Measurements from ENCODE around the gene OR2A1. TPM values are rescaled to one million over a fixed set of nuclear protein-coding genes. Genes with fewer than 3 reads are reported as not detected.
"Not testable (repeated sequence)": the region's sequence is repeated elsewhere in the genome, so short reads cannot be mapped to it uniquely, and the experiment has no call there.

Gene OR2A1
- polyA plus RNA-seq, 4 donors, result 0.27 to 1.1 (median 0.79) TPM; not detected in 1

DNA sequence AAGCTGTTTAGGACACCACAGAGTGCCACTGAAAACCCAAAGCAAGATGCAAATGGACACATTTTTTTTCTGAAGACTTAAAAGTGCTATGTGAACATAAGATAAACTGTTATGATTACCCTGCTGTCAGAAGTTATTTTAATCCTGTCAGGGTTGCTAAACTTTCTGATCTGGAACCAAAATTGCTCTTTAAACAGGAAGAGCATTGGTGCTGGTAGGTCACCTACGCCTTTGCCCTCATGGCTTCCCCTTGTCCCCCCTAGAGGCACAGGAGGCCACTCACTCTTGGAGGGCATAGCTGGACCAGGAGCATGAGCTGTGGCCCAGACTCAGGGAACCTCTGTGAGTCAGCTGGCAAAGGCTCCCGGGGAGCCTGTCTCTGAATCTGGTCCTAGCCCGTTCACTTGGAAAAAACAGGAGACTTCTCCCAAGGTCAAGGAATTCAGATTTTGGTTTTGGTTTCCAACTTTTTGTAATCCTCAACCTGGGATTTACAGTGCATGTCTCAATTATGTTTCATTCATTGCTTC is 9.5 kb downstream of the OR2A1 start:
- not testable (repeated sequence) for DNase-seq (ENCODE audit: low read depth in 4 of 4, low spot score in 3 of 4)

DNA sequence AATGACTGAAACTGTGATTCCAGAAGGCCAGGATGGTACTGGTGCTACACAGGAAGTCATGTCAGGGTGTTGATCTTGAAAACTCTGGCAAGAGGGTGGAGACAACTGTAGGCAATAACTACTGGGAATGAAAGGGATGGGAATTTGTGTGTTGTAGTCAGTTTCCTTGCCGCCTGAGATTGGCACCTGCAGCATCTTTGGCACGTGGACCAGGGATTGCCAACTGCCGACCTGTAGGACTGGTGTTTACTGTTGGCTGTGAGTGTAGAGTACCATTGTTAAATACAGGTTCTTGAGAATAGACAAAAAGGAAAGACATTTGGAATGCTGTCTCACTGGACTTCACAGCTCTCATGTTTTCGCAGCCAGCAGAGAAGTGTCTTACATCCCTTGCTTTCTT is 11.1 kb downstream of the OR2A1 start:
- DNase-seq (ENCODE audit: low read depth in 4 of 4, low spot score in 3 of 4), result not testable (repeated sequence)

DNA sequence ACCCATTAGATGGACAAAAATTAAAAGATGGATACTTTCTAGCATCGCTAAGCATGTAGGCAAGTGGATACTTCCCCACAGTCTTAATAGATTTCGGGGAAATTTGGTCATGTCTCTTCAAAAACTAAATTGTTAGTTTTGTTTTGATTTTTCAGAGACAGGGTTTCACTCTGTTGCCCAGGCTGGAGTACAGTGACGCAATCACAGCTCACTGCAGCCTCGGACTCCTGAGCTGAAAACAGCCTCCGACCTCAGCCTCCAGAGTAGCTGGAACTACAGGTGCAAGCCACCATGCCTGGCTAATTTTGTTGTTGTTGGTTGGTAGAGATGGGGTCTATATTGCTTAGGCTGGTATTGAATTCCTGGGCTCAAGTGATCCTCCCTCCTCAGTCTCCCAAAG is 13.6 kb downstream of the OR2A1 start:
- DNase-seq (ENCODE audit: low read depth in 4 of 4, low spot score in 3 of 4), result not testable (repeated sequence)

DNA sequence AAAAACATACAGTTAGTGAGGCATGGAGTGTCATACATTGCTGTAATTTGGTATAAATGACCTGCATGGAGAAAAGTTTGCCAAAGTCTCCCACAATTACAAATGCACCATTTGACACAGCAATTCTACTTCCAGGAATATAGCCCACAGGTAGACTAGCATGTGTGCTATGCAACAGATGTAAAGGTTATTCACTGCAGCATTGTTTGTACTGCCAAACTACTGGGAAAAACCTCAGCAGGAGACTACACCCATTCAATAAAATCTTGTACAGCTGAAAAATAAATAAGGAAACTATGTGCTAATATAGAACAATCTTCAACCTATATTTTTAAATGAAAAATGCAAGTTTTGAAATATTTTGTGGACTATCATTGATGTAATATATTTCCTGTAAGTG is 17.8 kb downstream of the OR2A1 start:
- DNase-seq (ENCODE audit: low read depth in 4 of 4, low spot score in 3 of 4), result not testable (repeated sequence)

DNA sequence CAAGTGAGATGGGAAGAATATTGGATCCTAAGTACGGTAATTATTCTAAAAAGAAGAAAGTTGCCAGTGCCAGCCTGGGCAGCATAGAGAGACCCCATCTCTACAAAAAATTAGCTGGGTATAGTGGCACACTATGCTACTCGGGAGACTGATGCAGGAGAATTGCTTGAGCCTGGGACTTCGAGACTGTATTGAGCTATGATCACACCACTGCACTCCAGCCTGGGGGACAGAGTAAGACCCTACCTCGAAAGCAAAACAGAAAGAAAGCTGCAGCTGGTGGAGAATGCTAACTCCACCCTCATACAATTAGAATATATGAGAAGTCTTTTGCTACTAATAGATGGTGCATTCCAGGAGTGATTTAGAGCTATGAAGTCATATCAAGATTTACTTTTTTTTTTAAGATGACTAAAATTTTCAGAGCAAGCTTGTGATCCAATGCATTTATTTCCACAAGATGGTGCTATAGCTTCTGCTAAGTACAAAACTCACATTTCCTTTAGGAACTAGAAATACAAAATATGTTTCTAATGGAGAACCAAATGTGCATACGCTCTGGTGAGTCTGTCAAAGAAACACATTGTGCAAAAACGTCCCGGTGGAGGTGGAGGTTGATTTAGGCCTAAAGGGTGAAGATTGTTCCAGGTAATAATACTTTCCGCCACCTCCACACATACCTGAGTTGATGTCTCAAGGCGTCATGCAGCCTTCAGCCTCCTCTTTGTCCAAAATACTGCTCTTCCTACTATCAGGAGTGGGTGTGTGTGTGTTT is 19.2 kb downstream of the OR2A1 start:
- not testable (repeated sequence) for DNase-seq (ENCODE audit: low read depth in 4 of 4, low spot score in 3 of 4)

DNA sequence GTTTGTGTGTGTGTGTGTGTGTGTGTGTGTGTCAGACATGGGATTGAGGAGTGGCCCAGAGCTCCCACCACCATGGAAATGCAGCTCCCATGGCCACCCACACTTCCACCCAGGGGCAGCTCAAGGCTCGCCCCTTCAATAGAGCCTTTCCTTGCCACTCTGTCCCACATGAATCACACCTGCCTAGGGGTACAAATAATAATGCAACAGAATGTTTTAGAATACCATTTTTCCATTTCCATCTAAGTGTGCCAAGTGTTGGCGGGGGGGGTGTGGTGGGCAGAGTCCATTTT is 19.7 kb downstream of the OR2A1 start:
- DNase-seq (ENCODE audit: low read depth in 4 of 4, low spot score in 3 of 4), result not testable (repeated sequence)

DNA sequence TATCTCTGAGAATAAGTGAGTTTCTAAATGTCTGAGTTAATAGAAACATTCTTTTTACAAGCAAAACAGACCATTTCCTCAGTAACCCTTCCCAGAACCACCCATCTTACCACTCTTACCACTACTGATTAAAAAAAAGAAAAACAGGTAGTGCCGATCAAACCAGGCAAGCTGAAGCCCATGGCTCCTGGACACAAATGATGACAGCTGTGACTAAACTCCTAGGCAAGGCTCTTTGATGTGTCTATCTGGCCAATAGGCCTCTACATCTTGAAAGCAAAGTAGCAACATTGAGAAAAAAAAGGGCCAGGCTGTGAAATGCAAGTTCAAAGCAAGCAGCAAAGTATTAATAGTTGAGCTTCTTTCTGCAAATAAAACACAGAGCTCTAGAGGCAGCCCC is 36.4 kb downstream of the OR2A1 start:
- not testable (repeated sequence) for DNase-seq (ENCODE audit: low read depth in 4 of 4, low spot score in 3 of 4)

DNA sequence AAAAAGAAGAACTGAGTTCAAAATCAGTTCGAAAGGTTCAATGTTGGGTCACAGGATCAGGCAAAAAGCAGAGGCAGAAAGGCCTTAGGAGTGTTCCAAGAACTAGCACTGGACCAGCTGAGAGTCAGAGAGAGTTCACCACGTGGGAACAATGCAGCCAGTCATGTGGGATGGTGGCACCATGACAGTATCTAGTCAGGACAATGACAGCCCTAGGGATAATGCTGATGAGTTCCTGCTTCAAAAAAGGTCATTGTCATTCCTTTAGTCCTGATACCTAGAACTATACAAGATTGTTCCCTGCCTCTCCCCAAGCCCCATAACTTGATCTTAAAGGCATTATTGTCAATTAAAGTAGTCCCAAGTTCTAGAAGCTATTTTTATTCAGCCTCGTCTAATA is 39.4 kb downstream of the OR2A1 start:
- not testable (repeated sequence) for DNase-seq (ENCODE audit: low read depth in 4 of 4, low spot score in 3 of 4)

DNA sequence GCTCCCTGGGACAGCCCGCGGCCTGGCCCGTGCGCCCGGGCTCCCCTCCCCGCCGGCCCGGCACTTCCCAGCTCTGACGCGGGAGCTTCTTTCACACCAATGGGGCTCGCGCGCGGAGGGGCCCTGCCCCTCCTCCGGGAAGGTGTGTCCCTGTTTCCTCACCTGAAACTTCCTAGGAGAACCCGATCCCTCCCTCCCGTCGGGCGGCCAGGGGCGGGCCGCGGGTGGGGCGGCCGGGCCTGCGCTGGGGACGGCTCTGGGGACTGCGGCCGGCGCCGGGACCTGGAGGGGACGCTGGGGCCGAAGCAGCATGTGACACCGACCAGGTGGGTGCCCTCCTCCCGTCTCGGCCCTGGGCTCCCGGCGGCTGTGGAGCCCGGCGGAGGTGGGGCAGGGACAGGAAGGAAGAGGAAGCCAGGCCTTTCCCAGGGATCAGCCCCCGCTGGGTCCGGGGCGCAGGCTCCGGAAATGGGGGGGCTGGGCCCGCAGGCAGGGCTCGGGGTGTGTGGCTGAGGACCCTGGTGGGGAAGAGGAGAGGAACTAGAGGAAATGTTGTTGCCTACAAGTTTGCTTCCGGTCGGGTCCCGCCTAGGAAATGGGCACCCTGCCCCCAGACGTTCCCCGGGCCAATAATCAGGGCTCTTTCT is 43.1 kb downstream of the OR2A1 start, which contains the start of gene ARHGEF5:
Gene ARHGEF5 (plus strand): TSS at position 227 of the 647 bp plus-strand sequence. CDS start 7,268 bp downstream, outside the sequence.
- DNase-seq (ENCODE audit: low read depth in 4 of 4, low spot score in 3 of 4), result not testable (repeated sequence)

DNA sequence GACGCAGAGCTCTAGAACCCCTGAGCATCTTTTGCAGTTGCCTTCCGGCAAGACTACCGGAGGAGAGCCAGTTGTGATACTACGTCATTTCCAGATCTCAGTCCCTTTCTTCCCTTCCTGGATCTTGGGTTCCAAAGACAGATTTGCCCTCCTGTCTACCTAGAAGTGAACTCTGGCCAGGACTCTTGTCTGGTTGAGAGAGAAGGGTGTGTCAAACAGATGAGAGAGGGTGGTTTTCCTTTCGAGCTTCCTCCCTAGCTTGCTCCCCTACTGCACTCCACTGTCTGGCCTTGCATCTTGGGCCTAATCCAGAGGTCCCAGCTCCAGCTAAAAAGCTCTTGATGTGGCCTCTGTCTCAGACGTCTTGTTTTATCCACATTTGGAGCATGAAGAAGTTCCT is 44.0 kb downstream of the OR2A1 start:
- DNase-seq (ENCODE audit: low read depth in 4 of 4, low spot score in 3 of 4), result not testable (repeated sequence)

DNA sequence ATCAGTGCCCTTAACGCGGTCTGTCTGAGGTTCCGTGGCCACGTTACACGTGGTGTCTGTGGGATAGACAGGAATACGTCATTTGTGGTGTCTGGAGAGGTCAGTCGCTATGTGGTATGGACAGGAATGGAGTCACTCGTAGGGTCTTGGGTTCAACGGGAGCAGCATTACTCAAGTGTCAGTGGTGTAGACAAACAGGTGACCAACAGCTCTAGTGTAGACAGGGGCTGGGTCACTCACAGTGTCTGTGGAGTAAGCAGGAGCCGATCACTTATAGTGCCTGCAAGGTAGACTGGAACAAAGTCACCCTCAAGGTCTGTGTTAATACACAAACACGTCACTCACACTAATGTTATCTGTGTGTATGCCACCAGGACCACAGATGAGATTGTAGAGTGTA is 44.6 kb downstream of the OR2A1 start:
- not testable (repeated sequence) for DNase-seq (ENCODE audit: low read depth in 4 of 4, low spot score in 3 of 4)

DNA sequence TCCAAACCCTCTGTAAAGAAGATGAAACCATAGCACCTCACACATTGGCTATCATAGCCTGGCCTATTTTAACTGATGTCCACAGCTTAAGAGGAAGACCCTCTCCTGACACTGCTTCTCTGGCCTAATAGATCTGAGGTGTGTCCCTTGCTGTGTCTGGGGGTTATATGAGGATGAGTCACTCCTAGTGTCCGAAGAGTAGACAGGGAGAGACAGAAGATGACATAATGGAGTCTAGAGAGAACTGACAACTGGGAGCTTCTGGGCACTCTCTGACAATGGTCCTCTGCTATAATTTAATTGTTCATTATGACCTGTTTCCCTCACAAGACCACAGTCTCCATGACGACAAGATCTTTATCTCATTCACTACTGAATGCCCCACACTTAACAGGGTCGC is 49.8 kb downstream of the OR2A1 start:
- not testable (repeated sequence) for DNase-seq (ENCODE audit: low read depth in 4 of 4, low spot score in 3 of 4)

DNA sequence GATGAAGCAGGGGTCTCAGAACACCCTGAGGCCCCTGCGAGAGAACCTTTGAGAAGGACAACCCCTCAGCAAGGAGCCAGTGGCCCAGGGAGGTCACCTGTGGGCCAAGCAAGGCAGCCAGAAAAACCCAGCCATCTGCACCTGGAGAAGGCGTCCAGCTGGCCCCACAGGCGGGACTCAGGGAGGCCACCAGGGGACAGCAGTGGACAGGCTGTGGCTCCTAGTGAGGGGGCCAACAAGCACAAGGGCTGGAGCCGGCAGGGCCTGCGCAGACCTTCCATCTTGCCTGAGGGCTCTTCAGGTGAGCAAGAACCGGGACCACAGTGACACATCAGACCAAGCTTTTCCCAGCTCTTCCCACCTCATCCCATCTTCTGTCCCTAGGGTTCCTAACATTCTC is 53.3 kb downstream of the OR2A1 start:
- not testable (repeated sequence) for DNase-seq (ENCODE audit: low read depth in 4 of 4, low spot score in 3 of 4)

DNA sequence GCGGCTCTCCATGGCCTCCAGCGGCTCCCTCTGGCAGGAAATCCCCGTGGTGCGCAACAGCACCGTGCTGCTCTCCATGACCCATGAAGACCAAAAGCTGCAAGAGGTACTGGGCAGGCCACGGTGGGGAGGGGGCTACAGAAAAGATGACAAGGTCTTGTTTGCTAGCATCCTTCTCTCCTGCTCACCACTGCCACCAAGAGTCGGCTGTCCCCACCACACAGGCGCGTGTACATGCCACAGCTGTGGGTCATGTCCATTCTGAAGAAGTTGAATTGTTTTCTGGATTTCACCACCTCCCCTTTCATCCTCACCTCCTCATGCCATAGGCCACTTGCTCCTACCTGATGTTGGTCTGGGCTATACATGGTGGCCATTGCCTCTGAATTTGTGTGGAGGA is 55.0 kb downstream of the OR2A1 start:
- not testable (repeated sequence) for DNase-seq (ENCODE audit: low read depth in 4 of 4, low spot score in 3 of 4)

DNA sequence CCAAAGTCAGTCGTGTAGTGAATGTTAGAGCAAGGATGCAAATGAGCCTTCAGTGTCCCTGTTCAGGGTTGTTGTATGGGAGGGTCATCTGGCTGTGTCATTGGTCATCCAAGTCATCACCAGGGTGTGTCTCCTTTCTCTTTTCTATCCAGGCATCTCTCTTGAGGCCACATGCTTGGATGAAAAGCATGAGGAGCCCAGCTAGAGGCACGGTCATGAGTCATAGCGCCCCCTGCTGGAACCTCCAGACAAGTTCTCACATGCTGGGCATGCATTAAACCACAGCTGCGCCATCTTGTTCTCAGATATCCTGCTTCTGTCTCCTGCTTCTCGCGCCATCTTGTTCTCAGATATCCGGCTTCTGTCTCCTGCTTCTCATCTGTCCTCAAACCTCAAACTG is 57.0 kb downstream of the OR2A1 start:
- not testable (repeated sequence) for DNase-seq (ENCODE audit: low read depth in 4 of 4, low spot score in 3 of 4)

Other genes with a start within 250 kb of the OR2A1 start
- gene OR2A25, start 242.6 kb upstream of the OR2A1 start, polyA plus RNA-seq (ENCODE audit: insufficient read length in 4 of 4), result not detected
- under 1 TPM in 1 of 4 donors, not detected in 3; 0.03 TPM for gene OR2A12, start 226.1 kb upstream of the OR2A1 start, polyA plus RNA-seq (ENCODE audit: insufficient read length in 4 of 4)
- gene OR2A2, start 202.8 kb upstream of the OR2A1 start, polyA plus RNA-seq (ENCODE audit: insufficient read length in 4 of 4), result not detected
- not detected for gene OR2A14, start 189.2 kb upstream of the OR2A1 start, polyA plus RNA-seq (ENCODE audit: insufficient read length in 4 of 4)
- 10 to 100 TPM in 1 of 4 donors, 1 to 10 TPM in 3; 3.6 to 12.6 (median 6.8) TPM for gene CTAGE4, start 129.0 kb upstream of the OR2A1 start, polyA plus RNA-seq (ENCODE audit: insufficient read length in 4 of 4)
- 10 to 100 TPM; 20.5 to 24.6 (median 23.9) TPM for gene ARHGEF35, start 116.6 kb upstream of the OR2A1 start, polyA plus RNA-seq (ENCODE audit: insufficient read length in 4 of 4)
- 1 to 10 TPM; 1.1 to 2.1 (median 1.4) TPM for gene OR2A42, start 72.8 kb upstream of the OR2A1 start, polyA plus RNA-seq (ENCODE audit: insufficient read length in 4 of 4)
- gene OR2A7, start 47.6 kb upstream of the OR2A1 start, polyA plus RNA-seq (ENCODE audit: insufficient read length in 4 of 4), result 10 to 100 TPM in 2 of 4 donors, 1 to 10 TPM in 2; 7.8 to 15.2 (median 10.0) TPM
- 1 to 10 TPM; 5.2 to 7.2 (median 6.4) TPM for gene CTAGE8, start 43.1 kb upstream of the OR2A1 start, polyA plus RNA-seq (ENCODE audit: insufficient read length in 4 of 4)
- 10 to 100 TPM; 19.3 to 36.9 (median 20.4) TPM for gene ARHGEF5, start 43.0 kb downstream of the OR2A1 start, polyA plus RNA-seq (ENCODE audit: insufficient read length in 4 of 4)
- not detected for gene NOBOX, start 91.3 kb downstream of the OR2A1 start, polyA plus RNA-seq (ENCODE audit: insufficient read length in 4 of 4)